ENCODE results near the gene SLC35F3. TPM values are rescaled to one million over a fixed set of nuclear protein-coding genes. Genes with fewer than 3 reads are reported as not detected.

Gene SLC35F3
- total and polyA plus RNA-seq, 3 experiments from 2014 or later = 0.21 to 7.8 (median 6.9) TPM

DNA sequence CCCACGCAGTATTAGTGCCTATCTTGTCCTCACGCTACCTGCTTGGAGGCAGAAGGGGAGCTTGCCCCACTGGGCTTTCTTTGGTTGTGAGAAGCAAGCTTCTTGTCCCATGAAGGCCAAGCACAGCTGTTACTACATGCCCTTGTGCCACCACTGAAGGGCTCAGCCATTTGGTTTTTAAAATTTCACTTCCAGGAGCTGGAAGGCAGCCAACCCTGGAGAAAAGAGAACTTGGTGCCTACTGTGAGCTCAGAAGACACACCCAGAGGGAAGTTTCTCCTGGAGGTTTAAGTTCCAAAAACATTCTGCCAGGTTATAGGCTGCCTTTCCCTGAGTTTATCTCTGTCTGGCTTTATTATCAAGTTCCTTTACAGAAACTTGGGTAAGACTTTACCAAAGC is 187.4 kb downstream of the SLC35F3 start:
- Mint-ChIP-seq H3K4me3 (no peak overlapping the region), H3K27ac (no peak overlapping the region), H3K9me3 (peaks cover 0 to 9% (median 0%) of the 10 kb centered on the region in 5 donors), H3K36me3 (no peaks in the 10 kb centered on the region), H3K4me1 (no peaks in the 10 kb centered on the region), H3K27me3 (peaks cover 8 to 48% of the 10 kb centered on the region in 2 donors)
- Histone ChIP-seq H3K9me3 (ENCODE audit: low read length) (no peaks in the 10 kb centered on the region), H3K27ac (ENCODE audit: low read depth, low read length) (no peak overlapping the region), H3K36me3 (ENCODE audit: insufficient read depth, low read length) (no peaks in the 10 kb centered on the region), H3K27me3 (ENCODE audit: insufficient read depth, low read length, poor library complexity, severe bottlenecking) (no peaks in the 10 kb centered on the region), H3K4me3 (ENCODE audit: low read length) (no peak overlapping the region), H3K4me1 (ENCODE audit: insufficient read depth, low read length) (no peaks in the 10 kb centered on the region)
- POLR2A ChIA-PET = no interaction called here
- no peak for DNase-seq
- CTCF ChIA-PET = no interaction called here

DNA sequence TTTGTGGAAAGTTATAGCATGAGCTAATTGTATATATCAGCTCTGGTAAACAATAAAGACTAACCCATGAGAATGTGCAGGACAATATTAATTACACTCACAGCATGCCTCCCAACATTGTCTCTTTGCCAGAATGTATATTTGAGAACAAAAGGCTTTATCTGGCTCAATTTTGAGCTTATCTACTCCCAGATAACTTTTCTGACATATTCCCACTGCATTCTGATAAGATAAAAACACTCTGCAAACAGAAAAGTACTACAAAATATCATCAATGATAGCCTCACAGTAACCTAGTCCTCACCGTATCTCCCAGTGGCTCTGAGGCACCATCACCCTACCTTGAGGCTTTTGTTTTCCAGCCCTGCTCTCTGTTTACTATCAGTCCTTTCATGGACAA is 188.6 kb downstream of the SLC35F3 start:
- Histone ChIP-seq H3K27ac (ENCODE audit: low read depth, low read length) (no peak overlapping the region), H3K27me3 (ENCODE audit: insufficient read depth, low read length, poor library complexity, severe bottlenecking) (no peaks in the 10 kb centered on the region), H3K4me1 (ENCODE audit: insufficient read depth, low read length) (no peaks in the 10 kb centered on the region), H3K4me3 (ENCODE audit: low read length) (no peak overlapping the region), H3K36me3 (ENCODE audit: insufficient read depth, low read length) (no peaks in the 10 kb centered on the region), H3K9me3 (ENCODE audit: low read length) (no peaks in the 10 kb centered on the region)
- Mint-ChIP-seq H3K27ac (no peak overlapping the region), H3K36me3 (no peaks in the 10 kb centered on the region), H3K9me3 (peaks cover 0 to 9% (median 0%) of the 10 kb centered on the region in 5 donors), H3K27me3 (peaks cover 6 to 38% of the 10 kb centered on the region in 2 donors), H3K4me3 (no peak overlapping the region), H3K4me1 (no peaks in the 10 kb centered on the region)
- DNase-seq = no peak
- CTCF ChIA-PET = no interaction called here
- POLR2A ChIA-PET = no interaction called here

DNA sequence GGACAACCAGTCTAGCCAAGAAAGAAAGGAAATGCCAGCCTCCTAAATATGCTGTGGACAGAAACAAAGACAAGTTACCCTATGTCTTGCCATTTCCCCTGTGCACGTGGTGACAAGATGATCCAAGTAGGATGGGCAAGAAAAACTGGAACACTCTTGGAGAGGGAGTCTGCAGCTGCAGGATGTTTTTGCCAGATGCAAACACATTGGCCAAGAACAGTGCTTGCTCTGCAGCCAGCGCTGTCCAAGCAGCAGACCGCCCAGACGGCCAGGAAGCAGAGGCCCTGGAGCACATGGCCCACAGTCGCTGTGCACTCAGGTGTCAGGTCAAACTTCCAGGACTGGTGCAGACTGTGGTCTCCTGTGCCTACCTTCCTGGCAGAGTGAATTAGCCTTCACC is 189.3 kb downstream of the SLC35F3 start:
- Histone ChIP-seq H3K4me3 (ENCODE audit: low read length) (no peak overlapping the region), H3K27me3 (ENCODE audit: insufficient read depth, low read length, poor library complexity, severe bottlenecking) (no peaks in the 10 kb centered on the region), H3K27ac (ENCODE audit: low read depth, low read length) (no peak overlapping the region), H3K36me3 (ENCODE audit: insufficient read depth, low read length) (no peaks in the 10 kb centered on the region), H3K4me1 (ENCODE audit: insufficient read depth, low read length) (no peaks in the 10 kb centered on the region), H3K9me3 (ENCODE audit: low read length) (no peaks in the 10 kb centered on the region)
- peaks cover 0 to 9% (median 0%) of the 10 kb centered on the region in 5 donors for H3K9me3 Mint-ChIP-seq
- H3K27me3 Mint-ChIP-seq = peaks cover 6 to 38% of the 10 kb centered on the region in 2 donors
- DNase-seq = no peak
- no peak overlapping the region for H3K4me3 Mint-ChIP-seq
- ChIA-PET POLR2A (no interaction called here), CTCF (no interaction called here)
- H3K4me1 Mint-ChIP-seq = no peaks in the 10 kb centered on the region
- H3K27ac Mint-ChIP-seq = no peak overlapping the region
- no peaks in the 10 kb centered on the region for H3K36me3 Mint-ChIP-seq

DNA sequence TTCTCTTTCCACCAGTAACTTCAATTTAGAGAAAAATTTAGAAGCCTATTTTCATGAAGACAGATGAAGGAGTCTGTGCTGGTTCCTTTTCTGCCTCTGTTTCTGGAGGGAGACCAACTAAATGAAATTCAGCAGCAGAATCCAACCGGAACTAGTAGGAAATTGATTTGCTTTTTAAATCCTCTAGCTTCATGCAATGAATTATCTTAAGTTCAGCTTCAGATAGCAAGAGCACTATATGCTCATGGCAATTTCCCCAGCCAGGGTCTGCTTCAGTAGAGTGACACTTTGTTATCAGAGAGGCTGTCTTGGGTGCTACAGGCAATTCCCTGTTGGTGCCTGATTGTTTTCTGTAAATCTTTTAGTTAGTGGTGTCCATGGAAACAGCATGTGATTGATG is 189.7 kb downstream of the SLC35F3 start:
- no peak for DNase-seq
- Histone ChIP-seq H3K9me3 (ENCODE audit: low read length) (no peaks in the 10 kb centered on the region), H3K27ac (ENCODE audit: low read depth, low read length) (no peak overlapping the region), H3K4me3 (ENCODE audit: low read length) (no peak overlapping the region), H3K27me3 (ENCODE audit: insufficient read depth, low read length, poor library complexity, severe bottlenecking) (no peaks in the 10 kb centered on the region), H3K4me1 (ENCODE audit: insufficient read depth, low read length) (no peaks in the 10 kb centered on the region), H3K36me3 (ENCODE audit: insufficient read depth, low read length) (no peaks in the 10 kb centered on the region)
- Mint-ChIP-seq H3K9me3 (peaks cover 0 to 9% (median 0%) of the 10 kb centered on the region in 5 donors), H3K4me3 (no peak overlapping the region), H3K27me3 (peaks cover 6 to 34% of the 10 kb centered on the region in 2 donors), H3K4me1 (no peaks in the 10 kb centered on the region), H3K27ac (no peak overlapping the region), H3K36me3 (no peaks in the 10 kb centered on the region)
- POLR2A ChIA-PET = no interaction called here
- CTCF ChIA-PET = no interaction called here

DNA sequence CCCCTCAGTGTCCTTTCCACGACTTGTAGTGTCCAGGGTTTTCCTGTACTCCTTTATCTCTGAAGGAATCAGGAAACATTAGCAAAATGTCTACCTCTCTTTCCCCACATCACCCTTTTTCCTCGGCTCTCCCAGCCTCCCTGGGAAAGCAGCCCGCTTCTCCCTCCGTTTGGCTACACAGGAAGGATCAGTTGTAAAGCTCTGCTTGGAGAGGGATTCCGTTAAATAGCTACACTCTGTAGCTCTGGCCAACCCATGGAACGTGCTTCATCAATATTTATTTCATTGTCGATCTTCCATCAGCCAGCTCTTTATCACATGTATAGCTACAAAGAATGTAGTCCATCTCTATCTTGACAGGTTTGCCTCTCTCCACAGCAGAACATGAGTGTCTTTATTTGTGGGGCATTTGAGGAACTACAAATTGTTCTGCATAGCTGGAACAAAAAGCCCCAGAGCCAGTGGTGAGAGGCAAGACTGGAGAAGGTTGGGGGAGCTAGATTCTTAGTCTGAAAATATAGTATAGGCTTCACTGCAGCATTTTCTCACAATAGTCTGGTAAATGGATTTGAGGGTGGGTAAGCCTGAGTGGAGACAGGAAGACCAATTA is 191.8 kb downstream of the SLC35F3 start:
- Mint-ChIP-seq H3K9me3 (peaks cover 0 to 1% (median 0%) of the 10 kb centered on the region in 5 donors), H3K4me1 (no peaks in the 10 kb centered on the region), H3K4me3 (no peak overlapping the region), H3K36me3 (no peaks in the 10 kb centered on the region), H3K27ac (no peak overlapping the region), H3K27me3 (peaks cover 2 to 29% of the 10 kb centered on the region in 2 donors)
- H3K4me3 ChIP-seq (ENCODE audit: low read length) = no peak overlapping the region
- H3K27me3 ChIP-seq (ENCODE audit: insufficient read depth, low read length, poor library complexity, severe bottlenecking) = no peaks in the 10 kb centered on the region
- ChIA-PET POLR2A (no interaction called here), CTCF (interaction anchor here (0.6 kb wide), 1 partner anchor 19 kb away, joined by 3 read pairs; no protein-coding TSS in a partner anchor)
- no peak overlapping the region for H3K27ac ChIP-seq (ENCODE audit: low read depth, low read length)
- H3K4me1 ChIP-seq (ENCODE audit: insufficient read depth, low read length) = no peaks in the 10 kb centered on the region
- no peaks in the 10 kb centered on the region for H3K9me3 ChIP-seq (ENCODE audit: low read length)
- H3K36me3 ChIP-seq (ENCODE audit: insufficient read depth, low read length) = no peaks in the 10 kb centered on the region
- no peak for DNase-seq

DNA sequence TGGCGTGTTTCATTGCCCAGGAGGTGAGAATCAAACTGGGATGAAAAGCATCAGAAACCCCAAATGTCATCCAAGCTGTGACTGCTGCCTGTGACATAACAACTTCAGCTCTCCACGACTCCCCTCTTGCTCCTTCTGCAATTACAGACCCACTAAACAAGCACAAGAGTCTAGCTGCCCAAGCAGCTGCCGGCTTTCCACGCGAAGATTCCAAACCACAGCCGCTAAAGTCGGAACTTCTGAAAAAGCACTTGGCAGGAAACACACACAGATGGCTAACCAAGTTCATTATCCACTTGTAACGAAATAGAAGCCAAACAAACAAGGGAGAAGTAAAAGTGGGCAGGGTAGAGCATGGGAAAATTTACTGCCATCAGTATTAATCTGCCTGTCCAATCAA is 198.1 kb downstream of the SLC35F3 start:
- CTCF ChIA-PET = no interaction called here
- Mint-ChIP-seq H3K36me3 (no peaks in the 10 kb centered on the region), H3K9me3 (no peaks in the 10 kb centered on the region), H3K27me3 (peaks cover 6 to 38% of the 10 kb centered on the region in 2 donors), H3K4me1 (no peaks in the 10 kb centered on the region), H3K27ac (no peak overlapping the region), H3K4me3 (no peak overlapping the region)
- Histone ChIP-seq H3K36me3 (ENCODE audit: insufficient read depth, low read length) (no peaks in the 10 kb centered on the region), H3K27ac (ENCODE audit: low read depth, low read length) (no peak overlapping the region), H3K27me3 (ENCODE audit: insufficient read depth, low read length, poor library complexity, severe bottlenecking) (no peaks in the 10 kb centered on the region), H3K4me3 (ENCODE audit: low read length) (no peak overlapping the region), H3K4me1 (ENCODE audit: insufficient read depth, low read length) (no peaks in the 10 kb centered on the region), H3K9me3 (ENCODE audit: low read length) (no peaks in the 10 kb centered on the region)
- no peak for DNase-seq
- POLR2A ChIA-PET = no interaction called here

DNA sequence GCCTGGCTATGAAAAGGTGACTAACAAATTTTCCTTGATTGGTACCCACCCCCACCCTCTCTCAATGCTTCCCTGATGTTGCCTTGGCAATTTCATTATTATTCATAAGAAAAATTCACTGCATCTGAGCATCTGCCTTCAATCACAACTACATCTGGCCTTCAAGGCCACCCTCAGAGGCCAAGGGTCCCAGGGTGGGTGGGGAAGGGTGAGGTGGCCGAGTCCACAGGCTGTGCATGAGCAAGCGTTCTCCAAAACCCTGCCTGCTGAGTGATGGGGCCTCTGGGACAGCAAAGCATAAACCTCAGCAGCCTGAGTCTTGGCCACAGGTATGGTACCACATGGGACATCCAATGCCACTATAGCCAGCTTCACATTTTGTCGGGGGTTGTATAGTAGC is 198.7 kb downstream of the SLC35F3 start:
- POLR2A ChIA-PET = no interaction called here
- DNase-seq = no peak
- H3K36me3 Mint-ChIP-seq = no peaks in the 10 kb centered on the region
- no peak overlapping the region for H3K4me3 Mint-ChIP-seq
- H3K4me1 Mint-ChIP-seq = no peaks in the 10 kb centered on the region
- no peak overlapping the region for H3K27ac Mint-ChIP-seq
- Histone ChIP-seq H3K9me3 (ENCODE audit: low read length) (no peaks in the 10 kb centered on the region), H3K4me3 (ENCODE audit: low read length) (no peak overlapping the region), H3K4me1 (ENCODE audit: insufficient read depth, low read length) (no peaks in the 10 kb centered on the region), H3K27ac (ENCODE audit: low read depth, low read length) (no peak overlapping the region), H3K36me3 (ENCODE audit: insufficient read depth, low read length) (no peaks in the 10 kb centered on the region), H3K27me3 (ENCODE audit: insufficient read depth, low read length, poor library complexity, severe bottlenecking) (no peaks in the 10 kb centered on the region)
- CTCF ChIA-PET = no interaction called here
- H3K27me3 Mint-ChIP-seq = peaks cover 6 to 40% of the 10 kb centered on the region in 2 donors
- H3K9me3 Mint-ChIP-seq = no peaks in the 10 kb centered on the region

DNA sequence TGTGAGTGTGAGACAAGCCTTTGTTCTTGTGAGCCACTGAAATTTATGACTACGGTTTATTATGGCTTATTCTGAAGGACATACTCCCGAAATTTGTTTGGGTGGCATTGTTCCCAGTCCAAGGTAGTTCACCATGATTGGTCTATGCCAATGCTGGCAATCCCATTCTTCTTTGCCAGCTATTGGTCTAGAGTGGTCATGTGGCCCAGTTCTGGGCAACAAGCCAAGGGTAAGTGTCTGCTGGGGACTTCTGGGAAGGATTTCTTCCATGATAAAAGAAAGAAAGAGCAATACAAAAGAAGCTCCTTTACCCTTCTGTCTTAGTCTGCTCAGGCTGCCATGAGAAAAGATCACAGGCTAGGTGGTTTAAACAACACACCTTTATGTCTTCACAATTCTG is 201.6 kb downstream of the SLC35F3 start:
- Mint-ChIP-seq H3K4me3 (no peak overlapping the region), H3K27me3 (peaks cover 6 to 36% of the 10 kb centered on the region in 2 donors), H3K9me3 (no peaks in the 10 kb centered on the region), H3K36me3 (no peaks in the 10 kb centered on the region), H3K4me1 (no peaks in the 10 kb centered on the region), H3K27ac (no peak overlapping the region)
- H3K36me3 ChIP-seq (ENCODE audit: insufficient read depth, low read length) = no peaks in the 10 kb centered on the region
- no peaks in the 10 kb centered on the region for H3K9me3 ChIP-seq (ENCODE audit: low read length)
- POLR2A ChIA-PET = interaction anchor here (0.6 kb wide), 1 partner anchor 120 kb away, joined by 5 read pairs; no protein-coding TSS in a partner anchor
- no peaks in the 10 kb centered on the region for H3K27me3 ChIP-seq (ENCODE audit: insufficient read depth, low read length, poor library complexity, severe bottlenecking)
- no peak overlapping the region for H3K4me3 ChIP-seq (ENCODE audit: low read length)
- no peak for DNase-seq
- no peaks in the 10 kb centered on the region for H3K4me1 ChIP-seq (ENCODE audit: insufficient read depth, low read length)
- CTCF ChIA-PET = no interaction called here
- no peak overlapping the region for H3K27ac ChIP-seq (ENCODE audit: low read depth, low read length)
